GM12874 (cell line): ENCODE data around the gene STK32B.

Experiments
- TF ChIP-seq, protein P1 (sequence below): IDR thresholded peaks from 2 replicates; pipeline ENCODE4 v1.5.1; 2011; ENCODE audit warnings: low read depth, mild to moderate bottlenecking, control low read depth, low read length, moderate library complexity; ENCODE audit not compliant: insufficient read depth

STK32B gene

DNA sequence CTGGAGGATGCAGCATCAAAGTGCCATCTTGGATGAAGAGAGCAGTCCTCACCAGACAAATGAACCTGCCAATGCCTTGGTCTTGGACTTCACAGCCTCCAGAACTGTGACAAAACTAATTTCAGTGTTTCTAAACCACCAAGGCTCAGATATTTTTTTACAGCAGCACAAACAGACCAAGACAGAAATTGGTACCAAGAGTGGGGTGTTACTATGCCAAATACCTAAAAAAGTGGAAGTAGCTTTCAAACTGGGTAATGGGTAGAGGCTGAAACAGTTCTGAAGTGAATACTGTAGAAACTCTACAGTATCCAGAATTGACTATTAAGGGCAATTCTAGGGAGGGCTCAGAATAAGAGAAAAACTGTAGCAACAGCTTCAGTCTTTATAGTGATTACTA lies 170.8 kb downstream of the STK32B start:
- TF ChIP-seq, protein P1, sequence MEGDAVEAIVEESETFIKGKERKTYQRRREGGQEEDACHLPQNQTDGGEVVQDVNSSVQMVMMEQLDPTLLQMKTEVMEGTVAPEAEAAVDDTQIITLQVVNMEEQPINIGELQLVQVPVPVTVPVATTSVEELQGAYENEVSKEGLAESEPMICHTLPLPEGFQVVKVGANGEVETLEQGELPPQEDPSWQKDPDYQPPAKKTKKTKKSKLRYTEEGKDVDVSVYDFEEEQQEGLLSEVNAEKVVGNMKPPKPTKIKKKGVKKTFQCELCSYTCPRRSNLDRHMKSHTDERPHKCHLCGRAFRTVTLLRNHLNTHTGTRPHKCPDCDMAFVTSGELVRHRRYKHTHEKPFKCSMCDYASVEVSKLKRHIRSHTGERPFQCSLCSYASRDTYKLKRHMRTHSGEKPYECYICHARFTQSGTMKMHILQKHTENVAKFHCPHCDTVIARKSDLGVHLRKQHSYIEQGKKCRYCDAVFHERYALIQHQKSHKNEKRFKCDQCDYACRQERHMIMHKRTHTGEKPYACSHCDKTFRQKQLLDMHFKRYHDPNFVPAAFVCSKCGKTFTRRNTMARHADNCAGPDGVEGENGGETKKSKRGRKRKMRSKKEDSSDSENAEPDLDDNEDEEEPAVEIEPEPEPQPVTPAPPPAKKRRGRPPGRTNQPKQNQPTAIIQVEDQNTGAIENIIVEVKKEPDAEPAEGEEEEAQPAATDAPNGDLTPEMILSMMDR, result no peak

DNA sequence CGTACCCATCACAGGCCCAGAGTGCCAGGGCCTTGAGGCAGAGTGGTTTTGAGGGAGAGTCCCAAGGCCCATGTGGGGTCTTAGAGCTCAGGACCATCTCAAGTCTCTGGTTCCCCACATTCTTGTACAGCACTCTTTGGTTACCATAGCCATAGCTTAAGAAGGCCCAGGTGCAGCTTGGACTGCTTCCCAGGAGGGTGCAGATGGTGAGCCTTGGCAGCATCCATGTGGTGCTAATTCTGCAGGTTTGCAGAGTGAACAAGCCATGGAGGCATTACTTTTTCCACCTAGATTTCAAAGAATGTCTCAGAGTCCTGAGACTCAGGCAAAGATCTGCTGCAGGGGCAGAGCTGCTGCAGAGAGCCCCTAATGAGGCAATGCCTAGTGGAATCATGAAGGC lies 171.7 kb downstream of the STK32B start:
- TF ChIP-seq, protein P1, result no peak

GRCh38 chr4:5224340-5224739 lies 173.1 kb downstream of the STK32B start:
- TF ChIP-seq, protein P1, result no peak

DNA sequence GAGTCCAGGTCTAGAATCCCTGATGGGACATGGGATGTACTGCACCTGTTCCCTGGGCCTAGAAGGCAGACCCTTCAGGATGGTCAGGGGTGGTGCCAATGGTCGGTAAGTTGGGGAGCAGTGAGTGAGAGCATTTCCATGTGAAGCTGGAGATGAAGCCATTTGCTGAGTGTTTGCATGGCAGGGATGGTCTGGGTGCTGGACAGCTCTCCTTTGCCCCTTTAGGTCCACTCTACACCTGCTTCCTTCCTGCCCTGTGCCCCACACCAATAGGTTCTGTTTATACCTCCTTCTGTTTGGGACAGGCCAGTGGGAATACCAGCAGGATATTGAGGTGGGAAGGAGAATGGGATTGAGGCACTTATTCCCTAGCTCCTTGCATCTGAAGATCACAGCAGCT lies 181.3 kb downstream of the STK32B start:
- TF ChIP-seq, protein P1, result no peak

DNA sequence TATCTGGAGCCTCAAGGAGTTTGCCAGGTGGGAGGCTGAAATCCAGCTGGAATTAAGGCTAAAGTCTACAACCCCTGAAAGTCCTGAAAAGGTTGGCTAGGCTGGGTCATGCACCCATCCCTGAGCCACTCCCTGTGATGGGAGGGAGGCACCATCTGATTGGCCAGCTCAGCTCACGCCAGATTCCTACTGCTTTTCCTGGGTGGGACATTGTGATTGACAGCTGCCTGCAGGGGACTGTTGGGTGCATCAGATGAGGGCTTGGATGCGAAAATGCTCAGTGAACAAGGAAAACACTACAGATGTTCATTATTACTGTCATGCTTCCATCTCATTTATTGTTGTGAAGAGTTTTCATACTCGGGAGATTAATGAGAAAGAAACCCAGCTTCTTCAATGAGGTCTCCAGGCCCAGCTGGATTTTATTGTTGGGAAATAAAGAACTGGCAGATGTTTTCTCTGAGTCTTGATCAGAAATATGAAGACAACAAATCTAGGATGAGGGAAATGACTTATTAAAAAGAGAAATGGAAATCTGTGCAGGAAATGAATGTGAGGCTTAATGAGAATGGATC lies 185.9 kb downstream of the STK32B start:
- TF ChIP-seq, protein P1, result no peak

DNA sequence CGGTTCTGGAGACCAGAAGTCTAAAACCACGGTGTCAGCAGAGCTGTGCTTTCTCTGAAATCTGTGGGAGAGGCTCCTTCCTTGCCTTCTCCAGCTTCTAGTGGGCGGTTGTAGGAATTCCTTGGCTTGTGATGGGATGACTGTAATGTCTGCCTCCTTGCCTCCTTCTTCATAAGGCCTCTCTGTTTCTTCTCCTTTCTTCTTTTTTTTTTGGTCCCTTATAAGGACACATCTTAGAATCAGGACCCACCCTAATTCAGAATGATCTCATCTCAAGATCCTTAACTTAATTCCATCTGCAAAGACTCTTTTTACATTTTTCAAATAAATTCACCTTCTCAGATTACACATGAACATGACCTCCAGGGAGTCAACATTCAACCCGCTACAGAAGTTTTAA lies 186.9 kb downstream of the STK32B start:
- TF ChIP-seq, protein P1, result no peak

- TF ChIP-seq, protein P1, result no peak
These were observed 196.5 kb downstream of the STK32B start for GRCh38 chr4:5247735-5248134.
